SJCRH30 (cell line): ENCODE data around the gene P3R3URF. TPM values are rescaled to one million over a fixed set of nuclear protein-coding genes. Genes with fewer than 3 reads are reported as not detected.

Source experiments
- DNase-seq, 2 experiments: peaks; one replicate each; pipeline ENCODE4 v3.0.0-alpha.2; 2015 to 2020
- H3K27ac ChIP-seq: fragments of 250-450 bp; sonication (Bioruptor Pico); 2 replicates; pipeline ENCODE4 v1.5.1; 2020; ENCODE audit warnings: mild to moderate bottlenecking, moderate library complexity
- H3K27me3 ChIP-seq: fragments of 250-450 bp; sonication (Bioruptor Pico); 2 replicates; pipeline ENCODE4 v1.5.1; 2020; ENCODE audit warnings: mild to moderate bottlenecking, moderate library complexity
- H3K36me3 ChIP-seq: fragments of 250-450 bp; sonication (Bioruptor Pico); 2 replicates; pipeline ENCODE4 v1.5.1; 2020; ENCODE audit warnings: mild to moderate bottlenecking, moderate library complexity
- H3K4me1 ChIP-seq: fragments of 250-450 bp; sonication (Bioruptor Pico); 2 replicates; pipeline ENCODE4 v1.5.1; 2020; ENCODE audit warnings: mild to moderate bottlenecking, moderate library complexity
- H3K4me3 ChIP-seq: fragments of 250-450 bp; sonication (Bioruptor Pico); 2 replicates; pipeline ENCODE4 v1.5.1; 2020; ENCODE audit warnings: mild to moderate bottlenecking, moderate library complexity
- H3K9me3 ChIP-seq: fragments of 250-450 bp; sonication (Bioruptor Pico); replicated peaks from 2 replicates; pipeline ENCODE4 v1.5.1; 2020; ENCODE audit warnings: mild to moderate bottlenecking, moderate library complexity
- total RNA-seq: library from RNA; depleted of rRNA; stranded (reverse); fragments of >200 nt; shearing (Covaris generic); gene quantifications from 2 replicates; pipeline ENCODE4 v1.2.3, GENCODE V29; 2014

P3R3URF gene
- total RNA-seq, 1 experiment from 2014 or later, result not detected

- Histone ChIP-seq H3K4me3 (no peak overlapping the region), H3K27ac (no peak overlapping the region), H3K4me1 (peaks cover 26% of the 10 kb centered on the region), H3K27me3 (no peaks in the 10 kb centered on the region), H3K36me3 (peaks cover 14% of the 10 kb centered on the region), H3K9me3 (no peaks in the 10 kb centered on the region)
- DNase-seq, result no peak
Observed at GRCh38 chr1:46186076-46186475, 9.8 kb upstream of the P3R3URF start.

- Histone ChIP-seq H3K27me3 (no peaks in the 10 kb centered on the region), H3K9me3 (no peaks in the 10 kb centered on the region), H3K4me1 (peaks cover 26% of the 10 kb centered on the region), H3K4me3 (no peak overlapping the region), H3K27ac (no peak overlapping the region), H3K36me3 (peaks cover 10% of the 10 kb centered on the region)
- no peak for DNase-seq
Observed at GRCh38 chr1:46184920-46185658, 8.8 kb upstream of the P3R3URF start.

- Histone ChIP-seq H3K27me3 (no peaks in the 10 kb centered on the region), H3K4me1 (peaks cover 26% of the 10 kb centered on the region), H3K36me3 (peaks cover 5% of the 10 kb centered on the region), H3K27ac (no peak overlapping the region), H3K9me3 (no peaks in the 10 kb centered on the region), H3K4me3 (no peak overlapping the region)
- DNase-seq, result no peak
Observed at GRCh38 chr1:46183926-46184557, 7.8 kb upstream of the P3R3URF start.

GRCh38 chr1:46183079-46183847, 7.0 kb upstream of the P3R3URF start:
- Histone ChIP-seq H3K36me3 (peaks cover 3% of the 10 kb centered on the region; the same call in 1 of the 2 replicates), H3K27ac (no peak overlapping the region)
- DNase-seq, result peak; percentile 73 to 79

GRCh38 chr1:46181343-46182260, 5.3 kb upstream of the P3R3URF start:
- DNase-seq, result peak in 1 of 2 experiments; percentile 62
- Histone ChIP-seq H3K4me1 (peaks cover 26% of the 10 kb centered on the region), H3K27me3 (no peaks in the 10 kb centered on the region), H3K36me3 (no peaks in the 10 kb centered on the region), H3K4me3 (no peak overlapping the region), H3K9me3 (no peaks in the 10 kb centered on the region), H3K27ac (no peak overlapping the region)

More at GRCh38 chr1:46183079-46183847, 7.0 kb upstream of the P3R3URF start:
- Histone ChIP-seq H3K9me3 (no peaks in the 10 kb centered on the region), H3K4me1 (peaks cover 26% of the 10 kb centered on the region), H3K4me3 (no peak overlapping the region), H3K27me3 (no peaks in the 10 kb centered on the region)

GRCh38 chr1:46180082-46180616, 3.9 kb upstream of the P3R3URF start:
- Histone ChIP-seq H3K36me3 (no peaks in the 10 kb centered on the region), H3K27me3 (no peaks in the 10 kb centered on the region), H3K9me3 (no peaks in the 10 kb centered on the region), H3K4me3 (no peak overlapping the region), H3K27ac (no peak overlapping the region), H3K4me1 (peaks cover 26% of the 10 kb centered on the region)
- DNase-seq, result no peak

- Histone ChIP-seq H3K27me3 (no peaks in the 10 kb centered on the region), H3K4me1 (peaks cover 31% of the 10 kb centered on the region), H3K27ac (no peak overlapping the region), H3K36me3 (no peaks in the 10 kb centered on the region), H3K4me3 (no peak overlapping the region), H3K9me3 (no peaks in the 10 kb centered on the region)
- DNase-seq, result peak; percentile 88 to 97
Observed at GRCh38 chr1:46179138-46180081, 3.1 kb upstream of the P3R3URF start.

GRCh38 chr1:46175243-46175642, 1.0 kb downstream of the P3R3URF start:
- DNase-seq, result no peak
- no peak overlapping the region for H3K4me3 ChIP-seq
- peaks cover 21% of the 10 kb centered on the region for H3K4me1 ChIP-seq
- H3K9me3 ChIP-seq, result no peaks in the 10 kb centered on the region
- H3K36me3 ChIP-seq, result no peaks in the 10 kb centered on the region
- H3K27me3 ChIP-seq, result no peaks in the 10 kb centered on the region
- H3K27ac ChIP-seq, result no peak overlapping the region

GRCh38 chr1:46174448-46175231, 1.6 kb downstream of the P3R3URF start, which contains the start of gene TSPAN1:
Gene TSPAN1, plus strand, starts transcription at chr1:46175087. Its CDS starts 6,021 bp downstream, at chr1:46181108.
- Histone ChIP-seq H3K27ac (no peak within 1 kb of the TSS), H3K36me3 (no peaks in the 10 kb centered on the region), H3K9me3 (no peaks in the 10 kb centered on the region), H3K4me1 (peaks cover 21% of the 10 kb centered on the region), H3K4me3 (no peak within 1 kb of the TSS), H3K27me3 (no peaks in the 10 kb centered on the region)
- no peak for DNase-seq

- Histone ChIP-seq H3K27me3 (no peaks in the 10 kb centered on the region), H3K4me3 (no peak overlapping the region), H3K27ac (no peak overlapping the region)
Observed at GRCh38 chr1:46173361-46173856, 2.9 kb downstream of the P3R3URF start.

GRCh38 chr1:46172321-46172720, 4.0 kb downstream of the P3R3URF start:
- DNase-seq, result no peak

More at GRCh38 chr1:46173361-46173856, 2.9 kb downstream of the P3R3URF start:
- peak in 1 of 2 experiments; percentile 54 for DNase-seq
- peaks cover 21% of the 10 kb centered on the region for H3K4me1 ChIP-seq
- H3K9me3 ChIP-seq, result no peaks in the 10 kb centered on the region
- H3K36me3 ChIP-seq, result no peaks in the 10 kb centered on the region

GRCh38 chr1:46171871-46172270, 4.4 kb downstream of the P3R3URF start:
- H3K9me3 ChIP-seq, result no peaks in the 10 kb centered on the region
- no peaks in the 10 kb centered on the region for H3K36me3 ChIP-seq

More at GRCh38 chr1:46172321-46172720, 4.0 kb downstream of the P3R3URF start:
- no peaks in the 10 kb centered on the region for H3K27me3 ChIP-seq
- no peak overlapping the region for H3K27ac ChIP-seq
- H3K4me3 ChIP-seq, result no peak overlapping the region
- peaks cover 21% of the 10 kb centered on the region for H3K4me1 ChIP-seq
- H3K9me3 ChIP-seq, result no peaks in the 10 kb centered on the region
- no peaks in the 10 kb centered on the region for H3K36me3 ChIP-seq

More at GRCh38 chr1:46171871-46172270, 4.4 kb downstream of the P3R3URF start:
- DNase-seq, result no peak
- Histone ChIP-seq H3K27ac (no peak overlapping the region), H3K4me1 (peaks cover 21% of the 10 kb centered on the region), H3K27me3 (no peaks in the 10 kb centered on the region), H3K4me3 (no peak overlapping the region; the same call in 1 of the 2 replicates)
